ENCODE measurements around the gene ERF. TPM values are rescaled to one million over a fixed set of nuclear protein-coding genes. Genes with fewer than 3 reads are reported as not detected.

The ERF gene
- total and polyA plus RNA-seq, 2 experiments from 2014 or later: 24.4 to 47.1 TPM

GRCh38 chr19:42217520-42218437, 37.1 kb downstream of the ERF start, which contains the start of gene DEDD2:
Gene DEDD2 (minus strand): TSS chr19:42217677. CDS start chr19:42217007, 670 bp downstream.
- Histone ChIP-seq H3K36me3 (replicated peaks; ENCODE audit: insufficient read depth, low read depth) (no peaks in the 10 kb centered on the region), H2AFZ (peak within 1 kb of the TSS; percentile 3), H3K9me2 (replicated peaks; ENCODE audit: insufficient read depth) (no peaks in the 10 kb centered on the region), H3K9me3 (ENCODE audit: low read depth) (no peaks in the 10 kb centered on the region), H3K4me3 (peak within 1 kb of the TSS; percentile 56), H3K4me2 (peak within 1 kb of the TSS; percentile 93), H3K79me2 (peaks cover 83% of the 10 kb centered on the region), H3K27me3 (no peaks in the 10 kb centered on the region), H3K27ac (peak within 1 kb of the TSS; percentile 93), H3K4me1 (ENCODE audit: insufficient read depth) (peaks cover 24% of the 10 kb centered on the region), H4K20me1 (ENCODE audit: insufficient read depth, poor library complexity, severe bottlenecking) (peaks cover 40% of the 10 kb centered on the region)
- TF ChIP-seq EZH2 (IDR thresholded peaks at IDR 0.05; ENCODE audit: borderline replicate concordance): no peak
- 20% methylated on average over 57 of the region's 57 CpGs for WGBS (ENCODE audit: low lambda C conversion rate, missing lambda C conversion rate)
- DNase-seq (ENCODE audit: low spot score): peak; percentile 97

DNA sequence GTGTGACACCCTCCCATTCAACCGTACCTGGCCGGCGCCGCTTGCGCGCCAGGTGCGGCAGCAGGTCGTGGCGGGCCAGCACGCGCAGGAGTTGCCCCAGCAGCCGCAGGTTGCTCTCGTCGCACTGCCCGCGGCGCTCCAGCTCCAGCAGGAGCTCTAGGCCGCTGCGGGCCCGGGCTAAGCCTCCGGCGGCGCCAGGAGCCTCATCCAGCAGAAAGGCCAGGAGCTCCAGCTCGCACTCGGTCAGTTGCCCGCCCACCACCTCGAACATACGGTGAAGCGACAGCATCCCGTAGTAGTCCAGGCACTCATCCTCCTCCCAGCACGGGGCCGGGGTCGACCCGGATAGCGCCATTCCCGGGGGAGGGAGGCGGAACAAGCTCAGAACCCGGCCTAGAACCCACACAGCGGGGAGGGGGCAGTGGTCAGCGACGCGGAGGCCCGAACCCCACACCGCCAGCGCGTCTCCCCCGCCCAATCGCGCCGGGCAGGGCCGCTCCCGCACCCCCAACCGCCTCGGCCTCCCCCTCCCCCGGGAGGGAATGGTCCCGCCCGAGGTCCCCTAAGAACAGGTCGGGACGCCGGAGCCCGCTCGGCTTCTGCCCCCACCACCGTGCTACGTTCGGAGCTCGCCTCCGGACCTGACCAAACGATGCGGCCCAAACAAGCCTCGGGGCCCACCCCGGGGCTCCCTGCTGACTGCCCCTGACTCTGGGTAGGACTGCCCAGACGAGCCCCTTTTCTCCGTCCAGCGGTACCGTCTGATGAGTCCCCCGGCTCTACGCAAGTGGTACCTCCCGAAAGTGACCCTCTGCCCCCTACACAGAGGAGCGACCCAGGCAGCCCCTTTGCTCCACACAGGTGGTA, 38.0 kb downstream of the ERF start:
- H3K27me3 ChIP-seq: no peaks in the 10 kb centered on the region
- DNase-seq (ENCODE audit: low spot score): peak; percentile 71
- H3K79me2 ChIP-seq: peaks cover 83% of the 10 kb centered on the region
- peak overlapping the region; percentile 3 for H2AFZ ChIP-seq
- H3K27ac ChIP-seq: peak overlapping the region; percentile 79
- no peaks in the 10 kb centered on the region for H3K9me2 ChIP-seq (replicated peaks; ENCODE audit: insufficient read depth)
- H3K4me1 ChIP-seq (ENCODE audit: insufficient read depth): peaks cover 22% of the 10 kb centered on the region
- peak overlapping the region; percentile 93 for H3K4me2 ChIP-seq
- no peak for TF ChIP-seq EZH2phosphoT487 (IDR thresholded peaks at IDR 0.05; ENCODE audit: low read depth, severe bottlenecking, unreplicated experiment)
- TF ChIP-seq EZH2 (IDR thresholded peaks at IDR 0.05; ENCODE audit: borderline replicate concordance): no peak
- TF ChIP-seq, protein P1, sequence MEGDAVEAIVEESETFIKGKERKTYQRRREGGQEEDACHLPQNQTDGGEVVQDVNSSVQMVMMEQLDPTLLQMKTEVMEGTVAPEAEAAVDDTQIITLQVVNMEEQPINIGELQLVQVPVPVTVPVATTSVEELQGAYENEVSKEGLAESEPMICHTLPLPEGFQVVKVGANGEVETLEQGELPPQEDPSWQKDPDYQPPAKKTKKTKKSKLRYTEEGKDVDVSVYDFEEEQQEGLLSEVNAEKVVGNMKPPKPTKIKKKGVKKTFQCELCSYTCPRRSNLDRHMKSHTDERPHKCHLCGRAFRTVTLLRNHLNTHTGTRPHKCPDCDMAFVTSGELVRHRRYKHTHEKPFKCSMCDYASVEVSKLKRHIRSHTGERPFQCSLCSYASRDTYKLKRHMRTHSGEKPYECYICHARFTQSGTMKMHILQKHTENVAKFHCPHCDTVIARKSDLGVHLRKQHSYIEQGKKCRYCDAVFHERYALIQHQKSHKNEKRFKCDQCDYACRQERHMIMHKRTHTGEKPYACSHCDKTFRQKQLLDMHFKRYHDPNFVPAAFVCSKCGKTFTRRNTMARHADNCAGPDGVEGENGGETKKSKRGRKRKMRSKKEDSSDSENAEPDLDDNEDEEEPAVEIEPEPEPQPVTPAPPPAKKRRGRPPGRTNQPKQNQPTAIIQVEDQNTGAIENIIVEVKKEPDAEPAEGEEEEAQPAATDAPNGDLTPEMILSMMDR (IDR thresholded peaks at IDR 0.05; ENCODE audit: poor library complexity): no peak
- WGBS (ENCODE audit: low lambda C conversion rate, missing lambda C conversion rate): 2% methylated on average over 44 of the region's 79 CpGs
- no peaks in the 10 kb centered on the region for H3K9me3 ChIP-seq (ENCODE audit: low read depth)
- peaks cover 40% of the 10 kb centered on the region for H4K20me1 ChIP-seq (ENCODE audit: insufficient read depth, poor library complexity, severe bottlenecking)
- no peaks in the 10 kb centered on the region for H3K36me3 ChIP-seq (replicated peaks; ENCODE audit: insufficient read depth, low read depth)
- peak overlapping the region; percentile 56 for H3K4me3 ChIP-seq

GRCh38 chr19:42214810-42215485, 40.0 kb downstream of the ERF start:
- no peak for DNase-seq (ENCODE audit: low spot score)
- peaks cover 11% of the 10 kb centered on the region for H3K4me1 ChIP-seq (ENCODE audit: insufficient read depth)
- peaks cover 87% of the 10 kb centered on the region for H3K79me2 ChIP-seq
- no peaks in the 10 kb centered on the region for H3K9me3 ChIP-seq (ENCODE audit: low read depth)
- no peak overlapping the region for H3K4me3 ChIP-seq
- WGBS (ENCODE audit: low lambda C conversion rate, missing lambda C conversion rate): 87% methylated on average over 11 of the region's 11 CpGs
- no peaks in the 10 kb centered on the region for H3K27me3 ChIP-seq
- TF ChIP-seq, protein P1 (IDR thresholded peaks at IDR 0.05; ENCODE audit: poor library complexity): no peak
- TF ChIP-seq EZH2phosphoT487 (IDR thresholded peaks at IDR 0.05; ENCODE audit: low read depth, severe bottlenecking, unreplicated experiment): no peak
- no peak for TF ChIP-seq EZH2 (IDR thresholded peaks at IDR 0.05; ENCODE audit: borderline replicate concordance)
- no peaks in the 10 kb centered on the region for H3K36me3 ChIP-seq (replicated peaks; ENCODE audit: insufficient read depth, low read depth)
- peaks cover 48% of the 10 kb centered on the region for H4K20me1 ChIP-seq (ENCODE audit: insufficient read depth, poor library complexity, severe bottlenecking)
- H3K27ac ChIP-seq: no peak overlapping the region
- H3K4me2 ChIP-seq: peak overlapping the region; percentile 93
- no peaks in the 10 kb centered on the region for H3K9me2 ChIP-seq (replicated peaks; ENCODE audit: insufficient read depth)
- H2AFZ ChIP-seq: no peak overlapping the region
